SK-N-SH (cell line): ENCODE results near the gene TNFAIP3. TPM values are rescaled to one million over a fixed set of nuclear protein-coding genes. Genes with fewer than 3 reads are reported as not detected.

Source experiments
- CTCF ChIA-PET: fragments of 300-600, 350-600 bp; formaldehyde crosslinking; extraction: SDS; loops from one replicate; lab custom pipeline; 2021; lab: Yijun Ruan, JAX
- POLR2A ChIA-PET: fragments of 350-600 bp; sonication (Branson Sonifier 250); formaldehyde crosslinking; extraction: SDS; loops from one replicate; lab custom pipeline; 2020; ENCODE audit warnings: antibody characterized with exemption, inconsistent platforms; lab: Yijun Ruan, JAX
- DNase-seq: peaks from one replicate; pipeline ENCODE4 v3.0.0; 2012
- H2AFZ ChIP-seq: fragments of 200-600 bp; sonication (generic); 2 replicates; pipeline ENCODE4 v1.8.1; 2016; ENCODE audit warnings: antibody characterized with exemption, mild to moderate bottlenecking, low read depth
- H3F3A ChIP-seq: fragments of 200-600 bp; sonication (generic); replicated peaks from 2 replicates; pipeline ENCODE3; 2016; ENCODE audit warnings: antibody characterized with exemption, mild to moderate bottlenecking; ENCODE audit not compliant: insufficient read depth
- H3K27ac ChIP-seq, 2 experiments: fragments of 200-500 bp in 1 of 2; fragments of 200-600 bp in 1 of 2; sonication (Bioruptor generic) in 1 of 2; sonication (generic), shearing (Covaris generic) in 1 of 2; 2 replicates each; pipeline versions ENCODE4 v1.5.1 to v1.6.1; 2014 to 2016; ENCODE audit warnings: low read depth in 2 of 2, inconsistent platforms in 1 of 2, low read length in 1 of 2, mild to moderate bottlenecking in 1 of 2, mixed read lengths in 1 of 2
- H3K27me3 ChIP-seq: fragments of 200-600 bp; sonication (generic), shearing (Covaris generic); 2 replicates; pipeline ENCODE4 v1.6.1; 2016; ENCODE audit warnings: mixed run types; ENCODE audit not compliant: insufficient read depth
- H3K36me3 ChIP-seq, 2 experiments: fragments of 200-500 bp in 1 of 2; fragments of 200-600 bp in 1 of 2; sonication (Bioruptor generic) in 1 of 2; sonication (generic) in 1 of 2; replicated peaks in 1 of 2; 2 replicates each; pipeline versions ENCODE3 to v1.5.1; 2014 to 2016; ENCODE audit warnings: low read length in 1 of 2, mild to moderate bottlenecking in 1 of 2; ENCODE audit not compliant: insufficient read depth in 2 of 2, control insufficient read depth in 1 of 2
- H3K4me1 ChIP-seq, 2 experiments: fragments of 200-500 bp in 1 of 2; fragments of 200-600 bp in 1 of 2; sonication (Bioruptor generic) in 1 of 2; sonication (generic), shearing (Covaris generic) in 1 of 2; 2 replicates each; pipeline versions ENCODE4 v1.5.1 to v1.6.1; 2014 to 2016; ENCODE audit warnings: low read depth in 1 of 2, low read length in 1 of 2, mixed run types in 1 of 2; ENCODE audit not compliant: insufficient read depth in 2 of 2, control insufficient read depth in 1 of 2
- H3K4me2 ChIP-seq: fragments of 200-600 bp; sonication (generic), shearing (Covaris generic); 2 replicates; pipeline ENCODE4 v1.6.1; 2017; ENCODE audit warnings: mixed run types
- H3K4me3 ChIP-seq, 2 experiments: fragments of 200-500 bp in 1 of 2; fragments of 200-600 bp in 1 of 2; sonication (Bioruptor generic) in 1 of 2; sonication (generic), shearing (Covaris generic) in 1 of 2; 2 replicates each; pipeline versions ENCODE4 v1.5.1 to v1.8.1; 2014 to 2016; ENCODE audit warnings: low read depth in 2 of 2, inconsistent platforms in 1 of 2, low read length in 1 of 2, mild to moderate bottlenecking in 1 of 2, mixed read lengths in 1 of 2, moderate library complexity in 1 of 2
- H3K79me2 ChIP-seq: fragments of 200-600 bp; sonication (generic); 2 replicates; pipeline ENCODE4 v1.8.1; 2017; ENCODE audit warnings: mild to moderate bottlenecking; ENCODE audit not compliant: insufficient read depth
- H3K9ac ChIP-seq: fragments of 200-600 bp; sonication (generic); 2 replicates; pipeline ENCODE4 v1.6.1; 2017; ENCODE audit warnings: mixed run types
- H3K9me2 ChIP-seq: fragments of 200-600 bp; sonication (generic); 2 replicates; pipeline ENCODE4 v1.6.1; 2017; ENCODE audit warnings: mixed run types
- H3K9me3 ChIP-seq: fragments of 200-600 bp; sonication (generic); 2 replicates; pipeline ENCODE4 v1.6.1; 2017; ENCODE audit warnings: mixed run types, mild to moderate bottlenecking, moderate library complexity
- H4K20me1 ChIP-seq: fragments of 200-600 bp; sonication (generic); 2 replicates; pipeline ENCODE4 v1.6.1; 2017; ENCODE audit warnings: mild to moderate bottlenecking, mixed run types; ENCODE audit not compliant: insufficient read depth
- CHD2 ChIP-seq: fragments of 150-350 bp; IDR thresholded peaks from 2 replicates; pipeline ENCODE4 v1.6.1; 2018; ENCODE audit warnings: low read length; ENCODE audit not compliant: partially characterized antibody
- EZH2phosphoT487 ChIP-seq: fragments of 200-600 bp; sonication (generic); IDR thresholded peaks from 2 replicates; pipeline ENCODE4 v1.6.1; 2017; ENCODE audit warnings: low read depth, mixed run types, mild to moderate bottlenecking, antibody characterized with exemption, moderate library complexity, borderline replicate concordance
- FOXM1 ChIP-seq: IDR thresholded peaks from 2 replicates; pipeline ENCODE4 v1.4.0; 2012; ENCODE audit warnings: low read depth, mild to moderate bottlenecking
- GABPA ChIP-seq: IDR thresholded peaks from 2 replicates; pipeline ENCODE4 v1.4.0; 2012; ENCODE audit warnings: low read depth, mild to moderate bottlenecking
- JUND ChIP-seq: IDR thresholded peaks from 2 replicates; pipeline ENCODE4 v1.4.0; 2012
- MEF2A ChIP-seq: IDR thresholded peaks from 2 replicates; pipeline ENCODE4 v1.4.0; 2012; ENCODE audit warnings: low read depth, borderline replicate concordance
- NRF1 ChIP-seq: IDR thresholded peaks from 2 replicates; pipeline ENCODE4 v1.6.1; 2012; ENCODE audit warnings: low read depth, mild to moderate bottlenecking, low read length
- RAD21 ChIP-seq: IDR thresholded peaks from 2 replicates; pipeline ENCODE4 v1.6.1; 2012; ENCODE audit warnings: mild to moderate bottlenecking, low read length
- RXRA ChIP-seq: IDR thresholded peaks from 2 replicates; pipeline ENCODE4 v1.4.0; 2012; ENCODE audit warnings: low read depth, mild to moderate bottlenecking, borderline replicate concordance
- SIN3A ChIP-seq: IDR thresholded peaks from 2 replicates; pipeline ENCODE4 v1.6.1; 2012; ENCODE audit warnings: low read depth, mild to moderate bottlenecking, low read length, moderate library complexity, borderline replicate concordance
- SMC3 ChIP-seq: IDR thresholded peaks from 2 replicates; pipeline ENCODE4 v1.6.1; 2012; ENCODE audit warnings: low read depth, low read length, improper control_type of control experiment
- TAF1 ChIP-seq: IDR thresholded peaks from 2 replicates; pipeline ENCODE4 v1.6.1; 2012; ENCODE audit warnings: low read depth, mild to moderate bottlenecking, low read length, moderate library complexity, borderline replicate concordance
- TCF12 ChIP-seq: IDR thresholded peaks from 2 replicates; pipeline ENCODE4 v1.4.0; 2012
- YY1 ChIP-seq: IDR thresholded peaks from 2 replicates; pipeline ENCODE4 v1.4.0; 2012; ENCODE audit warnings: low read depth, mild to moderate bottlenecking
- WGBS: methylation state at CpG from one replicate; pipeline ENCODE4 v1.1.6; 2017; ENCODE audit warnings: low lambda C conversion rate; 5-methylcytosine and 5-hydroxymethylcytosine counted together
- polyA plus RNA-seq, 3 experiments: library from polyadenylated mRNA; depleted of rRNA; stranded (reverse); fragments of >200 nt; gene quantifications; 2 replicates each; pipeline ENCODE4 v1.2.3, GENCODE V29; 2012
- TF ChIP-seq, protein P1 (sequence below): IDR thresholded peaks from 2 replicates; pipeline ENCODE4 v1.6.1; 2012; ENCODE audit warnings: mild to moderate bottlenecking, low read depth, low read length, moderate library complexity
- TF ChIP-seq, protein P2 (sequence below): fragments of 150-350 bp; IDR thresholded peaks from 2 replicates; pipeline ENCODE4 v1.6.1; 2016; ENCODE audit warnings: mild to moderate bottlenecking, low read depth, low read length
- TF ChIP-seq, protein P3 (sequence below): IDR thresholded peaks from 2 replicates; pipeline ENCODE4 v1.4.0; 2012; ENCODE audit warnings: low read depth, borderline replicate concordance
- TF ChIP-seq, protein P4 (sequence below): fragments of 150-350 bp; IDR thresholded peaks from 2 replicates; pipeline ENCODE4 v1.6.1; 2017; ENCODE audit warnings: antibody characterized with exemption, low read length, low read depth, borderline replicate concordance
- TF ChIP-seq, protein P5 (sequence below): IDR thresholded peaks from 2 replicates; pipeline ENCODE4 v1.4.0; 2012; ENCODE audit warnings: low read depth, borderline replicate concordance

TNFAIP3 gene
- polyA plus RNA-seq, 1 of the 3 experiments (the other 2 are of a cell fraction): 1.0 TPM

DNA sequence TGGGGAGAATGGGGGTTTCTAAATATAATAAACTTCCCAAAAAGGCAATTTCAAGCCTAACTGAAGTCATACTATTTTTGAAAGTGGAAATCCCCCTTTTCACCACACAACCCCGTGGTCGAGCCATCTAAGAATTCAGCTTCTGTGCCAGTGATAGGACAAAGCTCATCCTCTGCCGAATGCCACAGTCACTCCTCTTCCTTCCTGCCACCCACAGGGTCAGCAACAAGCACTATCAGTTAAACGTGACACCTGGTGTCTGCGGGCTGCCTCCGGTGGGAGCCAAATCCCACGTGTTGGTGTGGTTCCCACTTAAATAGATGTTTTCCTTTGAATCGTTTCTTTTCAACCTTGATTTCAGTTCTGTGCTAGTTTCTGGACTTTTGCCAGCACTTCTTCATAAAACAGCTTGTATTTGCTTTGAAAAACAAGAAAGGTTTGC lies 60.7 kb downstream of the TNFAIP3 start:
- H3F3A ChIP-seq: no peaks in the 10 kb centered on the region
- POLR2A ChIA-PET: no interaction called here
- TF ChIP-seq YY1 (no peak), SIN3A (no peak), MEF2A (no peak), NRF1 (no peak), FOXM1 (no peak), TAF1 (no peak), JUND (no peak), GABPA (no peak)
- TF ChIP-seq, protein P1, sequence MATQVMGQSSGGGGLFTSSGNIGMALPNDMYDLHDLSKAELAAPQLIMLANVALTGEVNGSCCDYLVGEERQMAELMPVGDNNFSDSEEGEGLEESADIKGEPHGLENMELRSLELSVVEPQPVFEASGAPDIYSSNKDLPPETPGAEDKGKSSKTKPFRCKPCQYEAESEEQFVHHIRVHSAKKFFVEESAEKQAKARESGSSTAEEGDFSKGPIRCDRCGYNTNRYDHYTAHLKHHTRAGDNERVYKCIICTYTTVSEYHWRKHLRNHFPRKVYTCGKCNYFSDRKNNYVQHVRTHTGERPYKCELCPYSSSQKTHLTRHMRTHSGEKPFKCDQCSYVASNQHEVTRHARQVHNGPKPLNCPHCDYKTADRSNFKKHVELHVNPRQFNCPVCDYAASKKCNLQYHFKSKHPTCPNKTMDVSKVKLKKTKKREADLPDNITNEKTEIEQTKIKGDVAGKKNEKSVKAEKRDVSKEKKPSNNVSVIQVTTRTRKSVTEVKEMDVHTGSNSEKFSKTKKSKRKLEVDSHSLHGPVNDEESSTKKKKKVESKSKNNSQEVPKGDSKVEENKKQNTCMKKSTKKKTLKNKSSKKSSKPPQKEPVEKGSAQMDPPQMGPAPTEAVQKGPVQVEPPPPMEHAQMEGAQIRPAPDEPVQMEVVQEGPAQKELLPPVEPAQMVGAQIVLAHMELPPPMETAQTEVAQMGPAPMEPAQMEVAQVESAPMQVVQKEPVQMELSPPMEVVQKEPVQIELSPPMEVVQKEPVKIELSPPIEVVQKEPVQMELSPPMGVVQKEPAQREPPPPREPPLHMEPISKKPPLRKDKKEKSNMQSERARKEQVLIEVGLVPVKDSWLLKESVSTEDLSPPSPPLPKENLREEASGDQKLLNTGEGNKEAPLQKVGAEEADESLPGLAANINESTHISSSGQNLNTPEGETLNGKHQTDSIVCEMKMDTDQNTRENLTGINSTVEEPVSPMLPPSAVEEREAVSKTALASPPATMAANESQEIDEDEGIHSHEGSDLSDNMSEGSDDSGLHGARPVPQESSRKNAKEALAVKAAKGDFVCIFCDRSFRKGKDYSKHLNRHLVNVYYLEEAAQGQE: no peak
- TF ChIP-seq, protein P2, sequence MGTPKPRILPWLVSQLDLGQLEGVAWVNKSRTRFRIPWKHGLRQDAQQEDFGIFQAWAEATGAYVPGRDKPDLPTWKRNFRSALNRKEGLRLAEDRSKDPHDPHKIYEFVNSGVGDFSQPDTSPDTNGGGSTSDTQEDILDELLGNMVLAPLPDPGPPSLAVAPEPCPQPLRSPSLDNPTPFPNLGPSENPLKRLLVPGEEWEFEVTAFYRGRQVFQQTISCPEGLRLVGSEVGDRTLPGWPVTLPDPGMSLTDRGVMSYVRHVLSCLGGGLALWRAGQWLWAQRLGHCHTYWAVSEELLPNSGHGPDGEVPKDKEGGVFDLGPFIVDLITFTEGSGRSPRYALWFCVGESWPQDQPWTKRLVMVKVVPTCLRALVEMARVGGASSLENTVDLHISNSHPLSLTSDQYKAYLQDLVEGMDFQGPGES: no peak
- TF ChIP-seq, protein P3, sequence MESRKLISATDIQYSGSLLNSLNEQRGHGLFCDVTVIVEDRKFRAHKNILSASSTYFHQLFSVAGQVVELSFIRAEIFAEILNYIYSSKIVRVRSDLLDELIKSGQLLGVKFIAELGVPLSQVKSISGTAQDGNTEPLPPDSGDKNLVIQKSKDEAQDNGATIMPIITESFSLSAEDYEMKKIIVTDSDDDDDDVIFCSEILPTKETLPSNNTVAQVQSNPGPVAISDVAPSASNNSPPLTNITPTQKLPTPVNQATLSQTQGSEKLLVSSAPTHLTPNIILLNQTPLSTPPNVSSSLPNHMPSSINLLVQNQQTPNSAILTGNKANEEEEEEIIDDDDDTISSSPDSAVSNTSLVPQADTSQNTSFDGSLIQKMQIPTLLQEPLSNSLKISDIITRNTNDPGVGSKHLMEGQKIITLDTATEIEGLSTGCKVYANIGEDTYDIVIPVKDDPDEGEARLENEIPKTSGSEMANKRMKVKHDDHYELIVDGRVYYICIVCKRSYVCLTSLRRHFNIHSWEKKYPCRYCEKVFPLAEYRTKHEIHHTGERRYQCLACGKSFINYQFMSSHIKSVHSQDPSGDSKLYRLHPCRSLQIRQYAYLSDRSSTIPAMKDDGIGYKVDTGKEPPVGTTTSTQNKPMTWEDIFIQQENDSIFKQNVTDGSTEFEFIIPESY: no peak
- TF ChIP-seq, all 33 proteins: peak for 0
- DNase-seq: no peak
- Histone ChIP-seq H3K79me2 (no peaks in the 10 kb centered on the region), H3K4me2 (no peak overlapping the region), H3K27ac (no peak overlapping the region), H3K9me2 (no peaks in the 10 kb centered on the region), H4K20me1 (no peaks in the 10 kb centered on the region), H3K4me1 (no peaks in the 10 kb centered on the region), H3K4me3 (no peak overlapping the region), H3K36me3 (no peaks in the 10 kb centered on the region), H3K9ac (no peak overlapping the region), H3K9me3 (no peaks in the 10 kb centered on the region), H3K27me3 (no peaks in the 10 kb centered on the region; the same call in 1 of the 2 replicates), H2AFZ (no peak overlapping the region)
- WGBS: 8% methylated on average over 8 of the region's 8 CpGs
- CTCF ChIA-PET: interaction anchor here (1.5 kb wide), 1 partner anchor 17 kb away, joined by 4 read pairs; no protein-coding TSS in a partner anchor

DNA sequence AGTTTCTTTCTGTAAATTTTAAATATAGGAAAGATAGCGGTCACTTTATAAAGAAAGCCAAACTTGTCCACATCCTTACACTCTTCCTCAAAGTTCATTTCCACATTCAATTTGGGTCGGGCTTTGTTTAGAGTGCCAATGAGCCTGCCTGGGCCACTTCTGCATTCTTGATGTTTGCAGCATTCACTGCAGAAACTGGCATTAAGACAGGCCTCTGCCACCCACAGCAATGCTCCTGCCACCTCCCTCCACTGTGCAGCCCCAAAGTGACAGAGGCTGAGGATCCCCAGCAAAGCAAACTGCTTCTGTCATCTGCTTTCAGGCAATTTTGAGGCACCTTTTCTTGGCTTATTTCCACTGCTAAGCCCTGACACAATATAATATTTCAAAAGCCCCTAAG lies 61.2 kb downstream of the TNFAIP3 start:
- H3K27ac ChIP-seq: no peak overlapping the region
- no peaks in the 10 kb centered on the region for H3K79me2 ChIP-seq
- WGBS: 4% methylated on average over 2 of the region's 2 CpGs
- H4K20me1 ChIP-seq: no peaks in the 10 kb centered on the region
- H3K9ac ChIP-seq: no peak overlapping the region
- H3K9me3 ChIP-seq: no peaks in the 10 kb centered on the region
- CTCF ChIA-PET: interaction anchor here (1.5 kb wide), 1 partner anchor 17 kb away, joined by 4 read pairs; no protein-coding TSS in a partner anchor
- H3F3A ChIP-seq: no peaks in the 10 kb centered on the region
- no peaks in the 10 kb centered on the region; the same call in 1 of the 2 replicates for H3K27me3 ChIP-seq
- H2AFZ ChIP-seq: no peak overlapping the region
- no peaks in the 10 kb centered on the region for H3K4me1 ChIP-seq
- no peaks in the 10 kb centered on the region for H3K36me3 ChIP-seq
- H3K4me2 ChIP-seq: no peak overlapping the region
- H3K4me3 ChIP-seq: no peak overlapping the region
- no peaks in the 10 kb centered on the region for H3K9me2 ChIP-seq
- DNase-seq: no peak
- POLR2A ChIA-PET: no interaction called here
- TF ChIP-seq RXRA (no peak), CHD2 (no peak), EZH2phosphoT487 (no peak), TCF12 (no peak), SMC3 (no peak), RAD21 (no peak)
- TF ChIP-seq, protein P2: no peak
- TF ChIP-seq, protein P4, sequence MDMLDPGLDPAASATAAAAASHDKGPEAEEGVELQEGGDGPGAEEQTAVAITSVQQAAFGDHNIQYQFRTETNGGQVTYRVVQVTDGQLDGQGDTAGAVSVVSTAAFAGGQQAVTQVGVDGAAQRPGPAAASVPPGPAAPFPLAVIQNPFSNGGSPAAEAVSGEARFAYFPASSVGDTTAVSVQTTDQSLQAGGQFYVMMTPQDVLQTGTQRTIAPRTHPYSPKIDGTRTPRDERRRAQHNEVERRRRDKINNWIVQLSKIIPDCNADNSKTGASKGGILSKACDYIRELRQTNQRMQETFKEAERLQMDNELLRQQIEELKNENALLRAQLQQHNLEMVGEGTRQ: no peak
- TF ChIP-seq, protein P5, sequence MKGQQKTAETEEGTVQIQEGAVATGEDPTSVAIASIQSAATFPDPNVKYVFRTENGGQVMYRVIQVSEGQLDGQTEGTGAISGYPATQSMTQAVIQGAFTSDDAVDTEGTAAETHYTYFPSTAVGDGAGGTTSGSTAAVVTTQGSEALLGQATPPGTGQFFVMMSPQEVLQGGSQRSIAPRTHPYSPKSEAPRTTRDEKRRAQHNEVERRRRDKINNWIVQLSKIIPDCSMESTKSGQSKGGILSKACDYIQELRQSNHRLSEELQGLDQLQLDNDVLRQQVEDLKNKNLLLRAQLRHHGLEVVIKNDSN: no peak
